ENCODE measurements around the gene COTL1.

DNA sequence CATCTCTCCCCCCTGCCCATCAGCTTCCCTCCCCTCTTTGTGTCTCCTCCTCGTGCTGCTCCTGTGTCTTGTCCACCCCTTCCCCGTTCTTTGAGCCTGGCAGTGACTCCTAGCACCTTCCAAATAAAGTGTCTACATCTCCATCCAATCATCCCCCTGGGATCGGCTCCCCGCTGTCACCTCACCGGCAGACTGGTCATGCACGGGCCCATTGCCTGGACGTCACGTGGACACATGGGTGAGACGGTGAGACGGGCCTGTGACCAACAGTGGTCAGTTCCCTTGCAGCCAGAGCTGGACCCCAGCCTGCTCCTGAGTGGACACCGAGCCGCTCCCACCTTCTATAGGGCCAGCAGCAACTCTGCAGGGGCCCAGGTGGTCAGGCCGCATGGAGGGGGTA is 46.4 kb downstream of the COTL1 start:
- TF ChIP-seq POLR2A (IDR thresholded peaks at IDR 0.05; ENCODE audit: low read length): no peak
- no peak for TF ChIP-seq GATA1 (IDR thresholded peaks at IDR 0.05; ENCODE audit: low read depth, low read length)
